GM23248 (cell line): Measurements from ENCODE around the gene RAB3IL1. TPM values are rescaled to one million over a fixed set of nuclear protein-coding genes. Genes with fewer than 3 reads are reported as not detected.

ENCODE experiments used
- DNase-seq: peaks from one replicate; pipeline ENCODE4 v3.0.0-alpha.2; 2015
- H2AFZ ChIP-seq: fragments of 200-600 bp; sonication (generic); 2 replicates; pipeline ENCODE4 v1.6.1; 2016; ENCODE audit warnings: antibody characterized with exemption
- H3F3A ChIP-seq: fragments of 200-600 bp; sonication (generic); 2 replicates; pipeline ENCODE4 v1.6.1; 2016; ENCODE audit warnings: mild to moderate bottlenecking, antibody characterized with exemption, mixed run types; ENCODE audit not compliant: insufficient read depth
- H3K27ac ChIP-seq: fragments of 200-600 bp; sonication (generic); 2 replicates; pipeline ENCODE4 v1.5.1; 2016; ENCODE audit warnings: mild to moderate bottlenecking
- H3K27me3 ChIP-seq: fragments of 200-600 bp; sonication (generic); replicated peaks from 2 replicates; pipeline ENCODE4 v1.6.1; 2016; ENCODE audit warnings: mild to moderate bottlenecking; ENCODE audit not compliant: insufficient read depth
- H3K36me3 ChIP-seq: fragments of 200-600 bp; sonication (generic); 2 replicates; pipeline ENCODE4 v1.6.1; 2016; ENCODE audit warnings: low read depth, mild to moderate bottlenecking
- H3K4me1 ChIP-seq: fragments of 200-600 bp; sonication (generic); 2 replicates; pipeline ENCODE4 v1.6.1; 2016; ENCODE audit warnings: mild to moderate bottlenecking; ENCODE audit not compliant: insufficient read depth
- H3K4me2 ChIP-seq: fragments of 200-600 bp; sonication (generic); one replicate; pipeline ENCODE4 v1.6.1; 2016; ENCODE audit warnings: mild to moderate bottlenecking; ENCODE audit not compliant: unreplicated experiment
- H3K4me3 ChIP-seq: fragments of 200-600 bp; sonication (generic); 2 replicates; pipeline ENCODE4 v1.5.1; 2016; ENCODE audit warnings: mild to moderate bottlenecking
- H3K79me2 ChIP-seq: fragments of 200-600 bp; sonication (generic); 2 replicates; pipeline ENCODE4 v1.6.1; 2016; ENCODE audit warnings: mild to moderate bottlenecking; ENCODE audit not compliant: insufficient read depth
- H3K9ac ChIP-seq: fragments of 200-600 bp; sonication (generic); 2 replicates; pipeline ENCODE4 v1.6.1; 2016; ENCODE audit warnings: mild to moderate bottlenecking
- H3K9me2 ChIP-seq: fragments of 200-600 bp; sonication (generic); 2 replicates; pipeline ENCODE4 v1.6.1; 2016; ENCODE audit warnings: mixed run types, mild to moderate bottlenecking, moderate library complexity; ENCODE audit not compliant: insufficient read depth
- H3K9me3 ChIP-seq: fragments of 200-600 bp; sonication (generic); one replicate; pipeline ENCODE4 v1.6.1; 2017; ENCODE audit warnings: low read depth
- H4K20me1 ChIP-seq: fragments of 200-600 bp; sonication (generic); 2 replicates; pipeline ENCODE4 v1.6.0; 2016; ENCODE audit not compliant: insufficient read depth
- EZH2 ChIP-seq: fragments of 200-600 bp; sonication (generic); IDR thresholded peaks from 2 replicates; pipeline ENCODE4 v1.6.1; 2018; ENCODE audit warnings: antibody characterized with exemption, mild to moderate bottlenecking; ENCODE audit not compliant: insufficient read depth, poor library complexity, severe bottlenecking
- EZH2phosphoT487 ChIP-seq: fragments of 200-600 bp; sonication (generic); IDR thresholded peaks from 2 replicates; pipeline ENCODE4 v1.6.1; 2018; ENCODE audit warnings: antibody characterized with exemption, moderate library complexity, mild to moderate bottlenecking, low read depth; ENCODE audit not compliant: insufficient read depth
- WGBS, 2 experiments: methylation state at CpG; one replicate each; pipeline ENCODE4 v1.1.6; 2015 to 2017; ENCODE audit warnings: low lambda C conversion rate in 2 of 2, low coverage in 1 of 2; ENCODE audit errors: missing lambda C conversion rate in 2 of 2; 5-methylcytosine and 5-hydroxymethylcytosine counted together
- in situ Hi-C: fragments of 300-500 bp; cut with MboI; formaldehyde crosslinking; loops from 2 replicates; pipeline ENCODE4 v1.15.0; 2020
- polyA plus RNA-seq: library from polyadenylated mRNA; unstranded; fragments of >200 nt; fragmentation: Nextera tagmentation; extraction: Ambion mirVana; gene quantifications from 2 replicates; pipeline ENCODE4 v1.2.1, GENCODE V29; 2016
- total RNA-seq: library from RNA; depleted of rRNA; stranded (reverse); fragments of >200 nt; shearing (Covaris generic); gene quantifications from 2 replicates; pipeline ENCODE4 v1.2.3, GENCODE V29; 2014

Gene RAB3IL1
- total and polyA plus RNA-seq, 2 experiments from 2014 or later: 3.3 to 6.6 TPM

DNA sequence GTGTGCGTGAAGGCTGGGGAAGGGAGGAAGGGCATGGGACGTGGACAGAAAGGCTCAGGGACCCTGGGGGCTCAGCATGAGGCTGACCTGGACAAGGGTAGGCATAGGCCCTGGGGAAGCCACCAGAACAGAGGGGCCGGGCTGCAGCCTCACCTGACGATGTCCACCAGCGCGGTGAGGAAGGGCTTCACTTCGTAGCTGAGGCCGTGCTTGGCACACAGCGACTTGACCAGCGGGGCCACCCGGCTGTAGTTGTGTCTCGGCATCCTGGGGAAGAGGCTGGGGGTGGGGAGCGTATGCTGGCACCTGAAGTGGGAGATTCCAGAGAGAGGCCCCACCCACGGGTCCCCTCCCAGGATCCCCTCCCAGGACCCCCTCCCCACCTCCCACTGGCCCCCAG, 41.7 kb downstream of the RAB3IL1 start:
- Histone ChIP-seq H3K36me3 (peaks cover 4% of the 10 kb centered on the region; the same call in 1 of the 2 replicates), H2AFZ (no peak overlapping the region), H3F3A (peaks cover 15% of the 10 kb centered on the region; the same call in 1 of the 2 replicates), H3K4me2 (no peak overlapping the region), H3K4me1 (peaks cover 9% of the 10 kb centered on the region; the same call in 1 of the 2 replicates), H3K9me3 (no peaks in the 10 kb centered on the region), H3K27ac (no peak overlapping the region), H4K20me1 (no peaks in the 10 kb centered on the region), H3K9me2 (no peaks in the 10 kb centered on the region), H3K9ac (no peak overlapping the region), H3K4me3 (no peak overlapping the region), H3K79me2 (peaks cover 9% of the 10 kb centered on the region), H3K27me3 (no peaks in the 10 kb centered on the region)
- no peak for TF ChIP-seq EZH2phosphoT487
- DNase-seq: no peak
- in situ Hi-C loops: no loop called here
- 94 to 95% methylated on average over 11 to 14 of the region's 14 CpGs for WGBS, 2 experiments

DNA sequence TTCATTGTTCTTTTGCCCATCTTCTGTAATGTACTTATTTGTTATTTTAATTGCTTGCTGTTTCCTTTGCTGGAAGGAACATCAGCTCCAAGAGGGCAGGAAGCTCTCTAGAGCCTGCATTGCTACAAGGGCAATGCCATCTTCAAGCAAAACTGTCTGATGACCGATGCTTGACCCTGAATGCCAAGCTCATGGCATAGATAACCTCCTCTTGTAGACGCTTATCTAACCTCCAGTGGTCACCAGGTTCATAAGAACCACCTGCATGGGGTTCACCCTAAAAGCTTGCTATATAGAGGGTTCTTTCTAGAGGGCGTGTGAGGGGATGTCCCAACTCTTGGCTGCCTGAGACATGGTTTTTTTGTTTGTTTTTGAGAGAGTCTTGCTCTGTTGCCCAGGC, 42.5 kb downstream of the RAB3IL1 start:
- Histone ChIP-seq H3K9me3 (no peaks in the 10 kb centered on the region), H3K27me3 (no peaks in the 10 kb centered on the region), H3K4me2 (no peak overlapping the region), H3K4me1 (peaks cover 4% of the 10 kb centered on the region; the same call in 1 of the 2 replicates), H3K36me3 (peaks cover 4% of the 10 kb centered on the region; the same call in 1 of the 2 replicates), H3F3A (peaks cover 14% of the 10 kb centered on the region; the same call in 1 of the 2 replicates), H2AFZ (no peak overlapping the region), H3K4me3 (no peak overlapping the region), H4K20me1 (no peaks in the 10 kb centered on the region), H3K9me2 (no peaks in the 10 kb centered on the region), H3K27ac (no peak overlapping the region), H3K79me2 (peaks cover under 1% of the 10 kb centered on the region; the same call in 1 of the 2 replicates), H3K9ac (no peak overlapping the region)
- in situ Hi-C loops: no loop called here
- 76 to 80% methylated on average over 3 of the region's 3 CpGs for WGBS, 2 experiments
- no peak for DNase-seq
- TF ChIP-seq EZH2: no peak

DNA sequence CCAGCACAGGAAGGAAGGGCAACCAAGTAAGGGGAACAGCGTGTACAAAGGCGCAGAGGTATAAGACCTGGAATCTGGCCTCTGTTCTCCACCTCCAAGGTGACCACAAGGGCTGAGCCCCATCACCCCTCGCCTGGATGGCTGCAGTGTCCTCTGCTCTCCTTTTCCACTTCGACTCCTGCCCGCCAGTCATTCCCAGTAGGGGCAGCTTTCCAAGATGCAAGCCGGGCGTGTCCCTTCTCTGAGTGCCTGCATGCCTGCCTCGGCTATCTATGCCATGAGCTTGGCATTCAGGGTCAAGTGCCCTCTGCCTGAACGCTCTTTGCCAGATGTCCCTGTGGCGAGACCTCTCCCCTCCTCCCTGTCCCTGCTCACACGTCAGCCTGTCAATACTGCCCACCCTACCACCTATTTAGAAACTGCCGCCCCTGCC, 43.0 kb downstream of the RAB3IL1 start:
- no peak overlapping the region for H3K4me3 ChIP-seq
- no peak overlapping the region for H3K27ac ChIP-seq
- no peaks in the 10 kb centered on the region for H3K79me2 ChIP-seq
- 75 to 84% methylated on average over 8 to 12 of the region's 12 CpGs for WGBS, 2 experiments
- no peaks in the 10 kb centered on the region for H3K27me3 ChIP-seq
- no peak overlapping the region for H3K9ac ChIP-seq
- H3K36me3 ChIP-seq: peaks cover 4% of the 10 kb centered on the region; the same call in 1 of the 2 replicates
- no peaks in the 10 kb centered on the region for H3K9me3 ChIP-seq
- H3F3A ChIP-seq: peaks cover 14% of the 10 kb centered on the region; the same call in 1 of the 2 replicates
- in situ Hi-C loops: no loop called here
- peaks cover 4% of the 10 kb centered on the region; the same call in 1 of the 2 replicates for H3K4me1 ChIP-seq
- H3K4me2 ChIP-seq: no peak overlapping the region
- H3K9me2 ChIP-seq: no peaks in the 10 kb centered on the region
- no peak for DNase-seq
- H2AFZ ChIP-seq: no peak overlapping the region
- no peaks in the 10 kb centered on the region for H4K20me1 ChIP-seq
- TF ChIP-seq EZH2phosphoT487: no peak
- TF ChIP-seq EZH2: no peak

DNA sequence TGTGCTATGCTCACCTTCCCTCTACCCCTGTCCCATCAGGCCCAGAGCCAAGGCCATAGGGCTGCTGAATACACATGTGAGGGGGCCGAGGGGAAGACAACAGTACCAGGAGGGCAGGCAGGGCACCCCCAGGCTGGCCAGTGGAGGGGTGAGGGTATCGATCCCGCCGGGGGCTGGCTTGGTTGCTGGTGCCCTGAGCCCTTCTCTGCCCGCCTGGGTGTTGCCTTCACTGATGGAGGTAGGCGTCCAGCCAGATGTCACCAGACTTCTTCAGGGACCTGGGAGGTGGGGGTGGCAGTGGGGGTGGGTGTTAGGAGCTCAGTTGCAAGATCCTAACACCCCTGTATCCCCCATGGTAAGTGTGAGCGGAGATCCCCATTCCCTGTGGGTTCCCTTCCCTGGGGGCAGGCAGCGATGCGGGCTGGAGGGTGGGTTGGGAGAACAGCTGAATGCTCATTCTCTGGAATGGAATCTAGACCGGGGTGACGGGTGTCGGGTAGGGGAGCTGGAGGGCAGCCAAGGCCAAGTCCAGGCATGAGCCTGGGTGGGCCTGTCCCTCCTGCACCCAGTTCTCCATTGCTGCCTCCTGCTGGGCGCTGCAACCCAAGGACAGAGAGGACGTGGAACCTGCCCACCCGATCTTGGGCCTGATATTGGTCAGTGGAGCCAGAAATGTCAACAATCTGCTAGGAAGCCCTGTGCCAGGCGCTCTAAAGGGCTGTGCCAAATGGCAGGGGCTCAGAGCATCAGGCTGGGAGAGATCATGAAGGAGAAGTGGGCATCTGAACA, 43.6 kb downstream of the RAB3IL1 start:
- no peak overlapping the region for H3K9ac ChIP-seq

More for the DNA sequence above, 43.6 kb downstream of the RAB3IL1 start:
- Histone ChIP-seq H3K27me3 (no peaks in the 10 kb centered on the region), H3K4me1 (peaks cover 4% of the 10 kb centered on the region; the same call in 1 of the 2 replicates), H3K4me3 (no peak overlapping the region), H3K9me3 (no peaks in the 10 kb centered on the region), H3F3A (peaks cover 14% of the 10 kb centered on the region; the same call in 1 of the 2 replicates), H3K9me2 (no peaks in the 10 kb centered on the region), H4K20me1 (no peaks in the 10 kb centered on the region), H3K27ac (no peak overlapping the region), H3K79me2 (no peaks in the 10 kb centered on the region), H3K36me3 (peaks cover 4% of the 10 kb centered on the region; the same call in 1 of the 2 replicates), H2AFZ (no peak overlapping the region), H3K4me2 (no peak overlapping the region)
- WGBS, 2 experiments: 96 to 98% methylated on average over 10 to 16 of the region's 16 CpGs
- in situ Hi-C loops: no loop called here
- TF ChIP-seq EZH2phosphoT487 (no peak), EZH2 (no peak)
- no peak for DNase-seq
